Daoy (cell line): ENCODE measurements around the gene EIF4A3. TPM values are rescaled to one million over a fixed set of nuclear protein-coding genes. Genes with fewer than 3 reads are reported as not detected.

Experiments used
- total RNA-seq: library from RNA; depleted of rRNA; stranded (reverse); fragments of >200 nt; shearing (Covaris generic); gene quantifications from 2 replicates; pipeline ENCODE4 v1.2.3, GENCODE V29; 2014; rRNA removed

Gene EIF4A3
- total RNA-seq, 1 experiment from 2014 or later = 105 TPM

Other genes starting within 250 kb of the EIF4A3 start
- 20.3 and 26.5 TPM in 2 replicates for gene TBC1D16, start 111.3 kb downstream of the EIF4A3 start, total RNA-seq
- gene CCDC40, start 110.5 kb downstream of the EIF4A3 start, total RNA-seq = 1.3 and 1.7 TPM in 2 replicates
- gene GAA, start 45.5 kb downstream of the EIF4A3 start, total RNA-seq = 1.5 and 3.1 TPM in 2 replicates
- not detected in 2 replicates for gene CARD14, start 22.9 kb upstream of the EIF4A3 start, total RNA-seq
- gene SGSH, start 73.2 kb upstream of the EIF4A3 start, total RNA-seq = 2.1 and 2.4 TPM in 2 replicates
- 0.69 and 1.9 TPM in 2 replicates for gene SLC26A11, start 73.3 kb upstream of the EIF4A3 start, total RNA-seq
- gene RNF213, start 113.7 kb upstream of the EIF4A3 start, total RNA-seq = 19.0 and 22.2 TPM in 2 replicates